ENCODE measurements around the gene SERBP1.
"Not testable (repeated sequence)": the region's sequence is repeated elsewhere in the genome, so short reads cannot be mapped to it uniquely, and the experiment has no call there.

The SERBP1 gene
- total RNA-seq, result 169 to 256 (median 217) reads per million in 4 donors

- DNase-seq, result peak; percentile 90 to 99 (median 94)
Measured at GRCh38 chr1:67430358-67431155, at the start of gene SERBP1. Gene SERBP1 (minus strand): TSS chr1:67430402. CDS start chr1:67430300, 102 bp downstream.

- DNase-seq, result no peak
Measured at GRCh38 chr1:67479146-67479891, 49.1 kb upstream of the SERBP1 start.

- no peak for DNase-seq
Measured at GRCh38 chr1:67476906-67477305, 46.7 kb upstream of the SERBP1 start.

GRCh38 chr1:67476006-67476482 lies 45.8 kb upstream of the SERBP1 start:
- no peak for DNase-seq

- DNase-seq, result no peak
Measured at GRCh38 chr1:67472056-67472455, 41.9 kb upstream of the SERBP1 start.

- DNase-seq, result no peak
Measured at GRCh38 chr1:67469431-67469830, 39.2 kb upstream of the SERBP1 start.

GRCh38 chr1:67468066-67468718 lies 38.0 kb upstream of the SERBP1 start:
- DNase-seq, result no peak

GRCh38 chr1:67465375-67465774 lies 35.2 kb upstream of the SERBP1 start:
- no peak for DNase-seq

GRCh38 chr1:67464746-67465145 lies 34.5 kb upstream of the SERBP1 start:
- DNase-seq, result no peak

- DNase-seq, result no peak
Measured at GRCh38 chr1:67464058-67464457, 33.9 kb upstream of the SERBP1 start.

GRCh38 chr1:67463298-67463955 lies 33.2 kb upstream of the SERBP1 start:
- no peak for DNase-seq

GRCh38 chr1:67460676-67461500 lies 30.7 kb upstream of the SERBP1 start:
- DNase-seq, result no peak

GRCh38 chr1:67459068-67459467 lies 28.9 kb upstream of the SERBP1 start:
- DNase-seq, result no peak

GRCh38 chr1:67458663-67459062 lies 28.5 kb upstream of the SERBP1 start:
- DNase-seq, result no peak

GRCh38 chr1:67457247-67457646 lies 27.0 kb upstream of the SERBP1 start:
- no peak for DNase-seq

- no peak for DNase-seq
Measured at GRCh38 chr1:67451815-67452214, 21.6 kb upstream of the SERBP1 start.

- no peak for DNase-seq
Measured at GRCh38 chr1:67451356-67451755, 21.2 kb upstream of the SERBP1 start.

- DNase-seq, result no peak
Measured at GRCh38 chr1:67446893-67447292, 16.7 kb upstream of the SERBP1 start.

GRCh38 chr1:67446014-67446413 lies 15.8 kb upstream of the SERBP1 start:
- not testable (repeated sequence) for DNase-seq

- no peak for DNase-seq
Measured at GRCh38 chr1:67441739-67442281, 11.6 kb upstream of the SERBP1 start.

- no peak for DNase-seq
Measured at GRCh38 chr1:67441183-67441582, 11.0 kb upstream of the SERBP1 start.

GRCh38 chr1:67440339-67440738 lies 10.1 kb upstream of the SERBP1 start:
- DNase-seq, result no peak
